Epithelial cell of proximal tubule (primary cell): ENCODE data around the gene POLR1D. TPM values are rescaled to one million over a fixed set of nuclear protein-coding genes. Genes with fewer than 3 reads are reported as not detected.

Experiments
- DNase-seq: peaks from one replicate; pipeline ENCODE4 v3.0.0-alpha.2; 2011; ENCODE audit warnings: low read depth
- H3K4me3 ChIP-seq: 2 replicates; pipeline ENCODE4 v1.5.1; 2011; ENCODE audit warnings: low read depth, mild to moderate bottlenecking, low read length
- CTCF ChIP-seq: conservative IDR thresholded peaks from 2 replicates; pipeline ENCODE4 v1.5.1; 2012; ENCODE audit warnings: low read depth, mild to moderate bottlenecking, low read length
- total RNA-seq: library from RNA; depleted of rRNA; stranded (reverse); fragments of >200 nt; gene quantifications from 2 replicates; pipeline ENCODE4 v1.2.3, GENCODE V29; 2015

Gene POLR1D
- total RNA-seq, 1 donor from 2014 or later: 125 TPM

GRCh38 chr13:27587095-27587746 is 34.5 kb upstream of the POLR1D start:
- H3K4me3 ChIP-seq: no peak overlapping the region
- no peak for DNase-seq
- no peak for TF ChIP-seq CTCF

GRCh38 chr13:27588405-27588804 is 33.3 kb upstream of the POLR1D start:
- no peak overlapping the region for H3K4me3 ChIP-seq
- no peak for TF ChIP-seq CTCF
- DNase-seq: no peak

- H3K4me3 ChIP-seq: no peak overlapping the region
- no peak for TF ChIP-seq CTCF
- DNase-seq: no peak
Observed at GRCh38 chr13:27592865-27593264, 28.8 kb upstream of the POLR1D start.

- TF ChIP-seq CTCF: no peak
- DNase-seq: no peak
- no peak overlapping the region for H3K4me3 ChIP-seq
Observed at GRCh38 chr13:27593267-27593666, 28.4 kb upstream of the POLR1D start.

- no peak for TF ChIP-seq CTCF
- DNase-seq: no peak
- H3K4me3 ChIP-seq: no peak overlapping the region
Observed at GRCh38 chr13:27595055-27595811, 26.5 kb upstream of the POLR1D start.

GRCh38 chr13:27599096-27599495 is 22.6 kb upstream of the POLR1D start:
- no peak for TF ChIP-seq CTCF
- H3K4me3 ChIP-seq: no peak overlapping the region
- no peak for DNase-seq
